Measurements from ENCODE around the gene RNF222. TPM values are rescaled to one million over a fixed set of nuclear protein-coding genes. Genes with fewer than 3 reads are reported as not detected.

RNF222 gene
- total and polyA plus RNA-seq, 11 donors: not detected

DNA sequence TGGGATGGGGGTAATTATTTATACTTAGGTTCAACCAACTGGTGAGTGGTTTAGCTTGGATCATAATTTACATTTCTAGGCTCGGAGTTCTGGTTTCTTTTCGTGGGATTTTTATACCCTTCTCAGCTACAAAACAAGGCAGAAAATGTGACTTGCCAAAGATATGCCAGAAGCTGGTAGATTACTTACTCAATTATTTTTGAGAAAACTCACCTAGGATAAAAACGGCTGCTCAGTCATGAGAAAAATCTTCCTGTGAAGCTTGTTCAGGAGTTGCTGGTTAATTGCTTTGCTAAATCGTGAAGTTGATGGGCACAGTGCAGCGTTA, 39.2 kb upstream of the RNF222 start:
- H3K9me3 ChIP-seq: no peaks in the 10 kb centered on the region
- DNase-seq: no peak
- intact Hi-C loops (cut with DNase I): loop anchor here in 1 of 10 donors (10.0 kb wide), 1 partner anchor 52 kb away; the partner anchor contains the start of gene RPL26
- peak overlapping the region; percentile 66 to 99 (median 90) for H3K4me3 ChIP-seq
- peak overlapping the region in 11 of 12 donors; percentile 94 to 100 (median 100) for H3K27ac ChIP-seq
- no peaks in the 10 kb centered on the region for H3K27me3 ChIP-seq
- H3K4me1 ChIP-seq: peaks cover 0 to 43% (median 29%) of the 10 kb centered on the region in 12 donors
- no peak for TF ChIP-seq POLR2A (IDR thresholded peaks at IDR 0.05)
- TF ChIP-seq, protein P1, sequence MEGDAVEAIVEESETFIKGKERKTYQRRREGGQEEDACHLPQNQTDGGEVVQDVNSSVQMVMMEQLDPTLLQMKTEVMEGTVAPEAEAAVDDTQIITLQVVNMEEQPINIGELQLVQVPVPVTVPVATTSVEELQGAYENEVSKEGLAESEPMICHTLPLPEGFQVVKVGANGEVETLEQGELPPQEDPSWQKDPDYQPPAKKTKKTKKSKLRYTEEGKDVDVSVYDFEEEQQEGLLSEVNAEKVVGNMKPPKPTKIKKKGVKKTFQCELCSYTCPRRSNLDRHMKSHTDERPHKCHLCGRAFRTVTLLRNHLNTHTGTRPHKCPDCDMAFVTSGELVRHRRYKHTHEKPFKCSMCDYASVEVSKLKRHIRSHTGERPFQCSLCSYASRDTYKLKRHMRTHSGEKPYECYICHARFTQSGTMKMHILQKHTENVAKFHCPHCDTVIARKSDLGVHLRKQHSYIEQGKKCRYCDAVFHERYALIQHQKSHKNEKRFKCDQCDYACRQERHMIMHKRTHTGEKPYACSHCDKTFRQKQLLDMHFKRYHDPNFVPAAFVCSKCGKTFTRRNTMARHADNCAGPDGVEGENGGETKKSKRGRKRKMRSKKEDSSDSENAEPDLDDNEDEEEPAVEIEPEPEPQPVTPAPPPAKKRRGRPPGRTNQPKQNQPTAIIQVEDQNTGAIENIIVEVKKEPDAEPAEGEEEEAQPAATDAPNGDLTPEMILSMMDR (IDR thresholded peaks at IDR 0.05): no peak
- 5 to 7% (median 6%) methylated on average over 5 of the region's 5 CpGs for WGBS, 4 donors
- no peak for ATAC-seq
- H3K36me3 ChIP-seq: peaks cover 0 to 29% (median 11%) of the 10 kb centered on the region in 9 donors

- Histone ChIP-seq H3K36me3 (peaks cover 0 to 29% (median 11%) of the 10 kb centered on the region in 9 donors), H3K27ac (peak overlapping the region; percentile 94 to 100 (median 100)), H3K9me3 (no peaks in the 10 kb centered on the region), H3K27me3 (no peaks in the 10 kb centered on the region), H3K4me3 (peak overlapping the region; percentile 66 to 99 (median 90)), H3K4me1 (peaks cover 0 to 41% (median 26%) of the 10 kb centered on the region in 12 donors)
- intact Hi-C loops (cut with DNase I): loop anchor here in 1 of 10 donors (10.0 kb wide), 1 partner anchor 52 kb away; the partner anchor contains the start of gene RPL26
- TF ChIP-seq POLR2A (IDR thresholded peaks at IDR 0.05): no peak
- TF ChIP-seq, protein P1 (IDR thresholded peaks at IDR 0.05): no peak
- peak; percentile 3 to 84 (median 71) for ATAC-seq
- WGBS, 4 donors: 0 to 1% (median 1%) methylated on average over 20 to 43 of the region's 43 CpGs
- peak; percentile 62 to 82 (median 69) for DNase-seq
Observed at GRCh38 chr17:8436169-8436843, 38.7 kb upstream of the RNF222 start.

DNA sequence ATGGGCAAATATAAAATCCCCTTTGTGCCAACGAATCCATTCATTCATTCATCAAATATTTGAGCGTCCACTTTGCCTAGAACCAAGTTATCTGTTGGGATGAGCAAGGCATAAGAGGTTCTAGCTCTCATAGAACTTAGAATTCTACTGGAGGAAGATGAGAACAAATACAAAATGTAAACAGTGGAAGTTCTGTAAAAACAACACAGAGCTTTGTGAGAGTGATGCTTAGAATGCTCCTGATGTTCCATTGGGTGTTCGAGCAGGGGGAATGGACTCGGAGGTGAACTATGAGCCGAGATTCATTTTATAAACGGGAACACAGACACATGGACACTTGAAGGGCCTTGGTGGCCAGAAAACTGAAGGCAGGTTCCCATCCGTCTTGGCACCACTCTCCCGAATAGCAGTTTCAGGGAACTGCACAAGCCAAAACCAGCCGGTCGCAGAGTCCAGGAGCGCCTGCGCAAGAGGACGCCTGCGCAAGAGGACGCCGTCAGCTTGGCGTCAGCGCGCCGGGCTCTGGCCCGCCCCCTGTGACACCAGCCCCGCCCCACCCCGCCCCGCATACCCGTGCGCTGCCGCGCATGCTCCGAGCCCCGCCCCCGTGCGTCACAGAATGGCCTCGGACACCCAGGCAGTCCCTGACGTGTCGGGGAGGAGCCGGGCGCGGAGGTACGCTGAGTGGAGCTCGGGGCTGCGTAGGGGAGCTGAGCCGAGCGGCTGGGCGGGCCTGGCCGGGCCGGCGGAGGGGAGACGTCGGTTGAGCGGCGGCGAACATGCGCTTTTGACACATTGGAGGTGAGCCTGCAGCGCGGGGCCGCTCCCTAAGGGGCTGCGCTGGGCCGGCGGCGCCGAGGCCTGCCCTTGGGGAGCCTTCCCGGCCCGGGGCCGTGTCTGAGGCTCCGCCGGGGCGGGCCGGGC, 37.9 kb upstream of the RNF222 start, which contains the start of gene NDEL1:
NDEL1 (plus strand) TSS at position 640 of the 924 bp plus-strand sequence. CDS start 8,388 bp downstream, outside the sequence.
- Histone ChIP-seq H3K27ac (peak within 1 kb of the TSS; percentile 94 to 100 (median 100)), H3K9me3 (no peaks in the 10 kb centered on the region), H3K27me3 (no peaks in the 10 kb centered on the region), H3K4me3 (peak within 1 kb of the TSS; percentile 66 to 99 (median 90)), H3K4me1 (peaks cover 0 to 40% (median 26%) of the 10 kb centered on the region in 12 donors), H3K36me3 (peaks cover 0 to 24% (median 11%) of the 10 kb centered on the region in 9 donors)
- intact Hi-C loops (cut with DNase I): loop anchor here in 2 of 10 donors (1.0 to 10.0 kb wide), 2 partner anchors 51 to 52 kb away; partner anchors contain the start of gene RPL26 (in 2 of the 2)
- peak; percentile 99 to 100 (median 100) for DNase-seq
- 3 to 17% (median 3%) methylated on average over 8 to 68 of the region's 68 CpGs for WGBS, 4 donors
- ATAC-seq: peak; percentile 98 to 99 (median 98)
- TF ChIP-seq, protein P1 (IDR thresholded peaks at IDR 0.05): no peak
- peak; percentile 92 to 99 for TF ChIP-seq POLR2A (IDR thresholded peaks at IDR 0.05)
